GM12878 (cell line): Measurements from ENCODE around the gene DIP2B.

ENCODE experiments used
- BCL3 ChIP-seq: IDR thresholded peaks from 2 replicates; pipeline ENCODE4 v1.6.1; 2011; ENCODE audit warnings: borderline replicate concordance, low read depth, mild to moderate bottlenecking, moderate library complexity, low read length; ENCODE audit not compliant: insufficient read depth, poor library complexity, severe bottlenecking
- CEBPB ChIP-seq, 2 experiments: fragments of 150-350 bp in 1 of 2; IDR thresholded peaks; 2 replicates each; pipeline ENCODE4 v1.6.1; 2012 to 2014; ENCODE audit warnings: low read depth in 2 of 2, low read length in 2 of 2, borderline replicate concordance in 1 of 2, inconsistent platforms in 1 of 2
- CHD1 ChIP-seq: IDR thresholded peaks from 2 replicates; pipeline ENCODE4 v1.6.1; 2012; ENCODE audit warnings: low read depth, low read length, improper control_type of control experiment
- CTCF ChIP-seq, 3 experiments: IDR thresholded peaks in 2 of 3; conservative IDR thresholded peaks in 1 of 3; 2 replicates each; pipeline ENCODE4 v1.5.1; 2011; ENCODE audit warnings: low read depth in 3 of 3, low read length in 3 of 3, mild to moderate bottlenecking in 3 of 3, control low read depth in 2 of 3, moderate library complexity in 2 of 3, inconsistent platforms in 1 of 3, mixed read lengths in 1 of 3; ENCODE audit not compliant: control insufficient read depth in 2 of 3, insufficient read depth in 1 of 3; ENCODE audit errors: extremely low read depth in 1 of 3
- EP300 ChIP-seq, 2 experiments: fragments of 150-350 bp in 1 of 2; IDR thresholded peaks; 2 replicates each; pipeline ENCODE4 v1.6.1; 2011 to 2012; ENCODE audit warnings: low read depth in 2 of 2, low read length in 2 of 2, borderline replicate concordance in 1 of 2, improper control_type of control experiment in 1 of 2, inconsistent platforms in 1 of 2; ENCODE audit not compliant: control insufficient read depth in 1 of 2
- HDAC6 ChIP-seq: fragments of 200-600 bp; sonication (generic); IDR thresholded peaks from one replicate; pipeline ENCODE4 v1.8.0; 2017; ENCODE audit warnings: antibody characterized with exemption; ENCODE audit not compliant: unreplicated experiment
- POLR2A ChIP-seq: IDR thresholded peaks from 2 replicates; pipeline ENCODE4 v1.6.1; 2011; ENCODE audit warnings: low read depth, mild to moderate bottlenecking, low read length
- RAD21 ChIP-seq: IDR thresholded peaks from 2 replicates; pipeline ENCODE4 v1.6.1; 2011; ENCODE audit warnings: mild to moderate bottlenecking, low read depth, low read length, moderate library complexity; ENCODE audit not compliant: insufficient read depth
- RBBP5 ChIP-seq: fragments of 200-600 bp; sonication (generic); conservative IDR thresholded peaks from 2 replicates; pipeline ENCODE4 v1.6.1; 2016
- SMC3 ChIP-seq: IDR thresholded peaks from 2 replicates; pipeline ENCODE4 v1.6.1; 2011; ENCODE audit warnings: low read length, improper control_type of control experiment, borderline replicate concordance
- TCF3 ChIP-seq: IDR thresholded peaks from 2 replicates; pipeline ENCODE4 v1.6.1; 2012; ENCODE audit warnings: low read depth, mild to moderate bottlenecking, low read length, borderline replicate concordance; ENCODE audit not compliant: insufficient read depth
- USF2 ChIP-seq: IDR thresholded peaks from 2 replicates; pipeline ENCODE4 v1.6.1; 2011; ENCODE audit warnings: low read depth, low read length, improper control_type of control experiment, borderline replicate concordance

GRCh38 chr12:50647479-50647878, 142.7 kb downstream of the DIP2B start:
- TF ChIP-seq CTCF (IDR thresholded peaks at IDR 0.05 in 2 of 3, conservative IDR thresholded peaks at IDR 0.05 in 1 of 3; ENCODE audit: control insufficient read depth in 2 of 3, extremely low read depth in 1 of 3, insufficient read depth in 1 of 3, low read depth in 3 of 3, low read length in 3 of 3) (no peak), RBBP5 (no peak), USF2 (no peak), POLR2A (no peak), HDAC6 (no peak), CHD1 (no peak), EP300 (IDR thresholded peaks at IDR 0.05; ENCODE audit: borderline replicate concordance in 1 of 2, control insufficient read depth in 1 of 2, low read depth in 2 of 2, low read length in 2 of 2) (no peak), CEBPB (IDR thresholded peaks at IDR 0.05; ENCODE audit: borderline replicate concordance in 1 of 2, low read depth in 2 of 2, low read length in 2 of 2) (no peak), BCL3 (no peak), TCF3 (no peak), RAD21 (no peak), SMC3 (no peak)
